ENCODE results near the gene CHMP3. TPM values are rescaled to one million over a fixed set of nuclear protein-coding genes. Genes with fewer than 3 reads are reported as not detected.
"Not testable (repeated sequence)": the region's sequence is repeated elsewhere in the genome, so short reads cannot be mapped to it uniquely, and the experiment has no call there.

The CHMP3 gene
- total and polyA plus RNA-seq, 4 donors: 49.4 to 127 (median 99.5) TPM

DNA sequence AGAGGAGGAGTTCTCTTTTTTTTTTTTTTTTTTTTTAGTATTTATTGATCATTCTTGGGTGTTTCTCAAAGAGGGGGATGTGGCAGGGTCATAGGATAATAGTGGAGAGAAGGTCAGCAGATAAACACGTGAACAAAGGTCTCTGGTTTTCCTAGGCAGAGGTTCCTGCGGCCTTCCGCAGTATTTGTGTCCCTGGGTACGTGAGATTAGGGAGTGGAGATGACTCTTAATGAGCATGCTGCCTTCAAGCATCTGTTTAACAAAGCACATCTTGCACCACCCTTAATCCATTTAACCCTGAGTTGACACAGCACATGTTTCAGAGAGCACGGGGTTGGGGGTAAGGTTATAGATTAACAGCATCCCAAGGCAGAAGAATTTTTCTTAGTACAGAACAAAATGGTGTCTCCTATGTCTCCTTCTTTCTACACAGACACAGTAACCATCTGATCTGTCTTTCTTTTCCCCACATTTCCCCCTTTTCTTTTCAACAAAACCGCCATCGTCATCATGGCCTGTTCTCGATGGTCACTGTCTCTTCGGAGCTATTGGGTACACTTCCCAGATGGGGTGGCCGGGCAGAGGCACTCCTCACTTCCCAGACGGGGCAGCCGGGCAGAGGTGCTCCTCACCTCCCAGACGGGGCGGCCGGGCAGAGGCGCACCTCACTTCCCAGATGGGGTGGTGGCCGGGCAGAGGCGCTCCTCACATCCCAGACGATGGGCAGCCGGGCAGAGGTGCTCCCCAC, 14.9 kb downstream of the CHMP3 start:
- 96 to 98% methylated on average over 19 of the region's 20 CpGs for WGBS, 2 donors
- not testable (repeated sequence) for H3K4me1 ChIP-seq (ENCODE audit: control insufficient read depth in 5 of 5, insufficient read depth in 5 of 5, low read length in 5 of 5); H3K4me3 ChIP-seq; H3K27me3 ChIP-seq (ENCODE audit: control insufficient read depth in 3 of 3, insufficient read depth in 3 of 3, low read length in 2 of 3); ATAC-seq (ENCODE audit: insufficient read depth, low FRiP score); H3K27ac ChIP-seq (ENCODE audit: low read depth in 1 of 2, low read length in 1 of 2); H3K9ac ChIP-seq (ENCODE audit: insufficient read depth in 1 of 2, low read length in 2 of 2); DNase-seq
- Histone ChIP-seq H3K36me3 (ENCODE audit: control insufficient read depth in 4 of 4, insufficient read depth in 4 of 4, low read length in 4 of 4) (peaks cover 0 to 12% (median 1%) of the 10 kb centered on the region in 4 donors), H3K9me3 (ENCODE audit: control insufficient read depth in 4 of 4, insufficient read depth in 3 of 4, low read length in 3 of 4) (peaks cover 0 to 20% (median 0%) of the 10 kb centered on the region in 4 donors)

DNA sequence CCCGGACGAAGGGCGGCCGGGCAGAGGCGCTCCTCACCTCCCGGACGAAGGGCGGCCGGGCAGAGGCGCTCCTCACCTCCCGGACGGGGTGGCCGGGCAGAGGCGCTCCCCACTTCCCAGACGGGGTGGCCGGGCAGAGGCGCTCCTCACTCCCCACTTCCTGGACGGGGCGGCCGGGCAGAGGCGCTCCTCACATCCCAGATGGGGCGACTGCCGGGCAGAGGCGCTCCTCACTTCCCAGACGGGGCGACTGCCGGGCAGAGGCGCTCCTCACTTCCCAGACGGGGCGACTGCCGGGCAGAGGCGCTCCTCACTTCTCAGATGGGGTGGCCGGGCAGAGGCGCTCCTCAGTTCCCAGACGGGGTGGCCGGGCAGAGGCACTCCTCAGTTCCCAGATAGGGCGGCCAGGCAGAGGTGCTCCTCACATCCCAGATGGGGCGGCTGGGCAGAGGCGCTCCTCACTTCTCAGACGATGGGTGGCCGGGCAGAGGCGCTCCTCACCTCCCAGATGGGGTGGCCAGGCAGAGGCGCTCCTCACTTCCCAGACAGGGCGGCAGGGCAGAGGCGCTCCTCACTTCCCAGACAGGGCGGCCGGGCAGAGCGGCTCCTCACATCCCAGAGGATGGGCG, 17.8 kb downstream of the CHMP3 start:
- H3K4me1 ChIP-seq (ENCODE audit: control insufficient read depth in 5 of 5, insufficient read depth in 5 of 5, low read length in 5 of 5): peaks cover 0 to 33% (median 8%) of the 10 kb centered on the region in 5 donors
- H3K36me3 ChIP-seq (ENCODE audit: control insufficient read depth in 4 of 4, insufficient read depth in 4 of 4, low read length in 4 of 4): peaks cover 0 to 12% (median 3%) of the 10 kb centered on the region in 4 donors
- H3K9me3 ChIP-seq (ENCODE audit: control insufficient read depth in 4 of 4, insufficient read depth in 3 of 4, low read length in 3 of 4): peaks cover 0 to 20% (median 0%) of the 10 kb centered on the region in 4 donors
- not testable (repeated sequence) for H3K4me3 ChIP-seq; DNase-seq; H3K27me3 ChIP-seq (ENCODE audit: control insufficient read depth in 3 of 3, insufficient read depth in 3 of 3, low read length in 2 of 3); H3K27ac ChIP-seq (ENCODE audit: low read depth in 1 of 2, low read length in 1 of 2); ATAC-seq (ENCODE audit: insufficient read depth, low FRiP score); H3K9ac ChIP-seq (ENCODE audit: insufficient read depth in 1 of 2, low read length in 2 of 2)
- WGBS, 2 donors: 97 to 98% methylated on average over 29 to 46 of the region's 49 CpGs

DNA sequence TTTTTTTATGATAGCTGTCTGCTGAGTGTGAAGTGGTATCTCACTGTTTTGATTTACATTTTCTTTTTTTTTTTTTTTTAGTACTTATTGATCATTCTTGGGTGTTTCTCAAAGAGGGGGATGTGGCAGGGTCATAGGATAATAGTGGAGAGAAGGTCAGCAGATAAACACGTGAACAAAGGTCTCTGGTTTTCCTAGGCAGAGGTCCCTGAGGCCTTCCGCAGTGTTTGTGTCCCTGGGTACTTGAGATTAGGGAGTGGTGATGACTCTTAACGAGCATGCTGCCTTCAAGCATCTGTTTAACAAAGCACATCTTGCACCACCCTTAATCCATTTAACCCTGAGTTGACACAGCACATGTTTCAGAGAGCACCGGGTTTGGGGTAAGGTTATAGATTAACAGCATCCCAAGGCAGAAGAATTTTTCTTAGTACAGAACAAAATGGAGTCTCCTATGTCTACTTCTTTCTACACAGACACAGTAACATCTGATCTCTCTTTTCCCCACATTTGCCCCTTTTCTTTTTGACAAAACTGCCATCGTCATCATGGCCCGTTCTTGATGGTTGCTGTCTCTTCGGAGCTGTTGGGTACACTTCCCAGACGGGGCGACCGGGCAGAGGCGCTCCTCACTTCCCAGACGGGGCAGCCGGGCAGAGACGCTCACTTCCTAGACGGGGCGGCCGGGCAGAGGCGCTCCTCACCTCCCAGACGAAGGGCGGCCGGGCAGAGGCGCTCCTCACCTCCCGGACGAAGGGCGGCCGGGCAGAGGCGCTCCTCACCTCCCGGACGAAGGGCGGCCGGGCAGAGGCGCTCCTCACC, 18.8 kb downstream of the CHMP3 start:
- Histone ChIP-seq H3K9me3 (ENCODE audit: control insufficient read depth in 4 of 4, insufficient read depth in 3 of 4, low read length in 3 of 4) (peaks cover 0 to 14% (median 0%) of the 10 kb centered on the region in 4 donors), H3K4me1 (ENCODE audit: control insufficient read depth in 5 of 5, insufficient read depth in 5 of 5, low read length in 5 of 5) (peaks cover 0 to 33% (median 8%) of the 10 kb centered on the region in 5 donors)
- 93 to 94% methylated on average over 18 to 24 of the region's 32 CpGs for WGBS, 2 donors
- ATAC-seq (ENCODE audit: insufficient read depth, low FRiP score); DNase-seq; H3K27ac ChIP-seq (ENCODE audit: low read depth in 1 of 2, low read length in 1 of 2); H3K27me3 ChIP-seq (ENCODE audit: control insufficient read depth in 3 of 3, insufficient read depth in 3 of 3, low read length in 2 of 3); H3K4me3 ChIP-seq; H3K9ac ChIP-seq (ENCODE audit: insufficient read depth in 1 of 2, low read length in 2 of 2); H3K36me3 ChIP-seq (ENCODE audit: control insufficient read depth in 4 of 4, insufficient read depth in 4 of 4, low read length in 4 of 4): not testable (repeated sequence)

DNA sequence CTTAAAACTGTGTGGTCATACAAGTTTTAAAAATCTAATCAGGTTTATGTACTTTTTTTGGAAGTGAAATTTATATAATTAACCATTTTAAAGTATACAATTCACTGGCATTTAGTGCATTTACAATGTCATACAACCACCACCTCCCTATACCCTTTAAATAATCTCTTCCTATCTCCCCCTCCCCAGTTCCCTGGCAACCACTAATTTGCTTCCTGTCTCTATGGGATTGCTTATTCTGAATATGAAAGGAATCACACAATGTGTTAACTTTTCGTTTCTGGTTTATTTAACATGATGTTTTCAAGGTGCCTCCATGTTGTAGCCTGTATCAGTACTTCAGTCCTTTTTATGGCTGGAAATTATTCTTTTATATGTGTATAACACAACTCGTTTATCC, 19.4 kb downstream of the CHMP3 start:
- TF ChIP-seq, protein P1, sequence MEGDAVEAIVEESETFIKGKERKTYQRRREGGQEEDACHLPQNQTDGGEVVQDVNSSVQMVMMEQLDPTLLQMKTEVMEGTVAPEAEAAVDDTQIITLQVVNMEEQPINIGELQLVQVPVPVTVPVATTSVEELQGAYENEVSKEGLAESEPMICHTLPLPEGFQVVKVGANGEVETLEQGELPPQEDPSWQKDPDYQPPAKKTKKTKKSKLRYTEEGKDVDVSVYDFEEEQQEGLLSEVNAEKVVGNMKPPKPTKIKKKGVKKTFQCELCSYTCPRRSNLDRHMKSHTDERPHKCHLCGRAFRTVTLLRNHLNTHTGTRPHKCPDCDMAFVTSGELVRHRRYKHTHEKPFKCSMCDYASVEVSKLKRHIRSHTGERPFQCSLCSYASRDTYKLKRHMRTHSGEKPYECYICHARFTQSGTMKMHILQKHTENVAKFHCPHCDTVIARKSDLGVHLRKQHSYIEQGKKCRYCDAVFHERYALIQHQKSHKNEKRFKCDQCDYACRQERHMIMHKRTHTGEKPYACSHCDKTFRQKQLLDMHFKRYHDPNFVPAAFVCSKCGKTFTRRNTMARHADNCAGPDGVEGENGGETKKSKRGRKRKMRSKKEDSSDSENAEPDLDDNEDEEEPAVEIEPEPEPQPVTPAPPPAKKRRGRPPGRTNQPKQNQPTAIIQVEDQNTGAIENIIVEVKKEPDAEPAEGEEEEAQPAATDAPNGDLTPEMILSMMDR (IDR thresholded peaks at IDR 0.05; ENCODE audit: control extremely low read depth, extremely low read depth): no peak
- DNase-seq: peak in 2 of 3 donors; percentile 45 to 61

More for the DNA sequence above, 19.4 kb downstream of the CHMP3 start:
- Histone ChIP-seq H3K9me3 (ENCODE audit: control insufficient read depth in 4 of 4, insufficient read depth in 3 of 4, low read length in 3 of 4) (peaks cover 0 to 7% (median 0%) of the 10 kb centered on the region in 4 donors), H3K9ac (ENCODE audit: insufficient read depth in 1 of 2, low read length in 2 of 2) (no peak overlapping the region), H3K36me3 (ENCODE audit: control insufficient read depth in 4 of 4, insufficient read depth in 4 of 4, low read length in 4 of 4) (peaks cover 0 to 8% (median 3%) of the 10 kb centered on the region in 4 donors), H3K27ac (ENCODE audit: low read depth in 1 of 2, low read length in 1 of 2) (no peak overlapping the region), H3K4me1 (ENCODE audit: control insufficient read depth in 5 of 5, insufficient read depth in 5 of 5, low read length in 5 of 5) (peaks cover 0 to 33% (median 8%) of the 10 kb centered on the region in 5 donors), H3K4me3 (no peak overlapping the region), H3K27me3 (ENCODE audit: control insufficient read depth in 3 of 3, insufficient read depth in 3 of 3, low read length in 2 of 3) (no peaks in the 10 kb centered on the region)
- no peak for ATAC-seq (ENCODE audit: insufficient read depth, low FRiP score)
- WGBS, 2 donors: 68 to 69% methylated on average over 2 of the region's 2 CpGs
